ENCODE data around the gene ZC3H4.

The ZC3H4 gene

GRCh38 chr19:47044946-47045866, 68.4 kb downstream of the ZC3H4 start:
- no peak for DNase-seq

- no peak for DNase-seq
Observed at GRCh38 chr19:47040869-47041268, 72.7 kb downstream of the ZC3H4 start.

- DNase-seq: no peak
Observed at GRCh38 chr19:47039239-47039874, 74.2 kb downstream of the ZC3H4 start.

GRCh38 chr19:47037766-47038165, 75.8 kb downstream of the ZC3H4 start:
- no peak for DNase-seq

- DNase-seq: peak; percentile 42
Observed at GRCh38 chr19:47036097-47036651, 77.4 kb downstream of the ZC3H4 start.

GRCh38 chr19:47035127-47036096, 78.2 kb downstream of the ZC3H4 start:
- peak; percentile 58 for DNase-seq

- peak; percentile 63 for DNase-seq
Observed at GRCh38 chr19:47032171-47032811, 81.3 kb downstream of the ZC3H4 start.

- no peak for DNase-seq
Observed at GRCh38 chr19:47028195-47028601, 85.4 kb downstream of the ZC3H4 start.

GRCh38 chr19:47027586-47028088, 85.9 kb downstream of the ZC3H4 start:
- no peak for DNase-seq

- DNase-seq: no peak
Observed at GRCh38 chr19:47026889-47027288, 86.7 kb downstream of the ZC3H4 start.

GRCh38 chr19:47026156-47026555, 87.4 kb downstream of the ZC3H4 start:
- no peak for DNase-seq

GRCh38 chr19:47024502-47024901, 89.1 kb downstream of the ZC3H4 start:
- DNase-seq: no peak

- no peak for DNase-seq
Observed at GRCh38 chr19:47023448-47023794, 90.2 kb downstream of the ZC3H4 start.

GRCh38 chr19:47022541-47023447, 90.8 kb downstream of the ZC3H4 start:
- no peak for DNase-seq

- no peak for DNase-seq
Observed at GRCh38 chr19:47022140-47022536, 91.4 kb downstream of the ZC3H4 start.

GRCh38 chr19:47021536-47022139, 91.9 kb downstream of the ZC3H4 start:
- no peak for DNase-seq

GRCh38 chr19:47020992-47021496, 92.5 kb downstream of the ZC3H4 start:
- DNase-seq: no peak

- DNase-seq: no peak
Observed at GRCh38 chr19:47020132-47020805, 93.3 kb downstream of the ZC3H4 start.

- no peak for DNase-seq
Observed at GRCh38 chr19:47019431-47020041, 94.0 kb downstream of the ZC3H4 start, which contains the start of gene NPAS1. Gene NPAS1, plus strand, starts transcription at chr19:47019837. Its CDS starts 1,211 bp downstream, at chr19:47021048.

Data from NCI-H510A (cell line).